Trophoblast cell (in vitro differentiated cells and primary cell): ENCODE data around the gene FHIT.

Source experiments
- DNase-seq, 2 donors: peaks; one replicate each; pipeline ENCODE4 v3.0.0-alpha.2; 2016
- H2AFZ ChIP-seq: 2 replicates; pipeline ENCODE4 v1.6.1; 2013; ENCODE audit warnings: low read length, moderate library complexity, mild to moderate bottlenecking; ENCODE audit not compliant: insufficient read depth, poor library complexity
- H2AK5ac ChIP-seq: 2 replicates; pipeline ENCODE4 v1.6.1; 2013; ENCODE audit warnings: mild to moderate bottlenecking, low read length
- H2BK120ac ChIP-seq: 2 replicates; pipeline ENCODE4 v1.6.1; 2013; ENCODE audit warnings: low read length, mild to moderate bottlenecking, moderate library complexity; ENCODE audit not compliant: insufficient read depth, poor library complexity
- H2BK12ac ChIP-seq: 2 replicates; pipeline ENCODE4 v1.6.1; 2013; ENCODE audit warnings: mild to moderate bottlenecking, low read length, moderate library complexity
- H2BK5ac ChIP-seq: 2 replicates; pipeline ENCODE4 v1.6.1; 2013; ENCODE audit warnings: low read length, low read depth, moderate library complexity, mild to moderate bottlenecking; ENCODE audit not compliant: poor library complexity
- H3K14ac ChIP-seq: 2 replicates; pipeline ENCODE4 v1.6.1; 2013; ENCODE audit warnings: mild to moderate bottlenecking, low read length
- H3K18ac ChIP-seq: 2 replicates; pipeline ENCODE4 v1.6.1; 2013; ENCODE audit warnings: mild to moderate bottlenecking, low read length
- H3K23ac ChIP-seq: 2 replicates; pipeline ENCODE4 v1.6.1; 2013; ENCODE audit warnings: low read length
- H3K27ac ChIP-seq: 2 replicates; pipeline ENCODE4 v1.5.1; 2013; ENCODE audit warnings: low read depth, mild to moderate bottlenecking, inconsistent platforms, low read length, moderate library complexity
- H3K27me3 ChIP-seq: 2 replicates; pipeline ENCODE4 v1.6.1; 2013; ENCODE audit warnings: inconsistent platforms, mild to moderate bottlenecking, low read length, moderate library complexity; ENCODE audit not compliant: insufficient read depth
- H3K36me3 ChIP-seq, 2 experiments: 1 replicate in 1 of 2; 2 replicates in 1 of 2; pipeline ENCODE4 v1.6.1; 2013; ENCODE audit warnings: low read length in 2 of 2, mild to moderate bottlenecking in 2 of 2, moderate library complexity in 1 of 2; ENCODE audit not compliant: insufficient read depth in 2 of 2, control insufficient read depth in 1 of 2
- H3K4ac ChIP-seq: 2 replicates; pipeline ENCODE4 v1.6.1; 2013; ENCODE audit warnings: low read depth, mild to moderate bottlenecking, low read length, moderate library complexity
- H3K4me1 ChIP-seq, 2 experiments: 1 replicate in 1 of 2; 2 replicates in 1 of 2; pipeline ENCODE4 v1.6.1; 2013; ENCODE audit warnings: low read length in 2 of 2, mild to moderate bottlenecking in 2 of 2, moderate library complexity in 1 of 2; ENCODE audit not compliant: insufficient read depth in 2 of 2, control insufficient read depth in 1 of 2
- H3K4me2 ChIP-seq: 2 replicates; pipeline ENCODE4 v1.6.1; 2013; ENCODE audit warnings: inconsistent platforms, mild to moderate bottlenecking, low read length, moderate library complexity
- H3K4me3 ChIP-seq: 2 replicates; pipeline ENCODE4 v1.5.1; 2013; ENCODE audit warnings: mild to moderate bottlenecking, low read depth, low read length, inconsistent platforms
- H3K79me1 ChIP-seq: one replicate; pipeline ENCODE4 v1.6.1; 2013; ENCODE audit warnings: low read length
- H3K79me2 ChIP-seq: 2 replicates; pipeline ENCODE4 v1.6.1; 2013; ENCODE audit warnings: low read length, mild to moderate bottlenecking; ENCODE audit not compliant: control insufficient read depth, insufficient read depth, poor library complexity
- H3K9ac ChIP-seq: 2 replicates; pipeline ENCODE4 v1.6.1; 2013; ENCODE audit warnings: mild to moderate bottlenecking, low read length
- H3K9me3 ChIP-seq: 2 replicates; pipeline ENCODE4 v1.6.1; 2013; ENCODE audit warnings: low read depth, mild to moderate bottlenecking, control low read depth, inconsistent platforms, low read length; ENCODE audit not compliant: insufficient read depth
- H4K12ac ChIP-seq: 2 replicates; pipeline ENCODE4 v1.6.1; 2013; ENCODE audit warnings: low read depth, mild to moderate bottlenecking, low read length, moderate library complexity
- H4K8ac ChIP-seq: 2 replicates; pipeline ENCODE4 v1.6.1; 2013; ENCODE audit warnings: low read depth, mild to moderate bottlenecking, low read length, moderate library complexity
- H4K91ac ChIP-seq: one replicate; pipeline ENCODE4 v1.6.1; 2013; ENCODE audit warnings: low read depth, mild to moderate bottlenecking, low read length, moderate library complexity
- WGBS: extraction: QIAGEN DNeasy Blood & Tissue Kit; methylation state at CpG from one replicate; pipeline ENCODE4 v1.1.7; 2013; ENCODE audit warnings: missing lambda C conversion rate; ENCODE audit not compliant: insufficient read length, insufficient coverage; ENCODE audit errors: extremely low coverage; 5-methylcytosine and 5-hydroxymethylcytosine counted together

The FHIT gene

GRCh38 chr3:60998858-60999257 lies 252.4 kb downstream of the FHIT start:
- Histone ChIP-seq H3K36me3 (no peaks in the 10 kb centered on the region), H2BK5ac (no peak overlapping the region), H3K79me2 (no peaks in the 10 kb centered on the region), H4K8ac (no peak overlapping the region), H3K4me1 (no peaks in the 10 kb centered on the region), H3K18ac (no peak overlapping the region), H3K4ac (no peak overlapping the region), H3K4me2 (no peak overlapping the region), H3K14ac (no peak overlapping the region), H3K9ac (no peak overlapping the region), H2AFZ (no peak overlapping the region), H3K4me3 (no peak overlapping the region), H3K27ac (no peak overlapping the region), H2BK120ac (no peak overlapping the region), H4K91ac (no peak overlapping the region), H3K27me3 (no peaks in the 10 kb centered on the region), H4K12ac (no peak overlapping the region), H3K23ac (no peak overlapping the region), H2BK12ac (no peak overlapping the region), H2AK5ac (no peak overlapping the region), H3K79me1 (no peaks in the 10 kb centered on the region), H3K9me3 (no peaks in the 10 kb centered on the region)
- no CpG with 5 or more reads among the region's 3 CpGs for whole genome bisulfite sequencing
- no peak for DNase-seq

GRCh38 chr3:60992395-60992794 lies 258.9 kb downstream of the FHIT start:
- Histone ChIP-seq H3K9me3 (no peaks in the 10 kb centered on the region), H3K36me3 (no peaks in the 10 kb centered on the region), H3K27me3 (no peaks in the 10 kb centered on the region), H4K91ac (no peak overlapping the region), H3K4ac (no peak overlapping the region), H4K12ac (no peak overlapping the region), H2BK5ac (no peak overlapping the region), H2BK12ac (no peak overlapping the region), H3K9ac (no peak overlapping the region), H4K8ac (no peak overlapping the region), H2AK5ac (no peak overlapping the region), H3K23ac (no peak overlapping the region), H3K79me2 (no peaks in the 10 kb centered on the region), H2BK120ac (no peak overlapping the region), H3K79me1 (no peaks in the 10 kb centered on the region), H3K14ac (no peak overlapping the region), H2AFZ (no peak overlapping the region), H3K4me3 (no peak overlapping the region), H3K27ac (no peak overlapping the region), H3K18ac (no peak overlapping the region), H3K4me1 (no peaks in the 10 kb centered on the region), H3K4me2 (no peak overlapping the region)
- no CpG with 5 or more reads among the region's 5 CpGs for WGBS
- no peak for DNase-seq

- Histone ChIP-seq H3K9ac (no peak overlapping the region), H3K4me3 (no peak overlapping the region), H4K8ac (no peak overlapping the region), H3K27ac (no peak overlapping the region), H3K14ac (no peak overlapping the region), H3K4me2 (no peak overlapping the region), H3K4me1 (no peaks in the 10 kb centered on the region), H3K4ac (no peak overlapping the region), H3K18ac (no peak overlapping the region), H4K12ac (no peak overlapping the region), H2BK120ac (no peak overlapping the region), H3K9me3 (peaks cover 2% of the 10 kb centered on the region), H2BK5ac (no peak overlapping the region), H3K79me1 (no peaks in the 10 kb centered on the region), H2AK5ac (no peak overlapping the region), H2AFZ (no peak overlapping the region), H3K36me3 (no peaks in the 10 kb centered on the region), H3K79me2 (no peaks in the 10 kb centered on the region), H3K27me3 (no peaks in the 10 kb centered on the region), H4K91ac (no peak overlapping the region), H3K23ac (no peak overlapping the region), H2BK12ac (no peak overlapping the region)
- no CpG with 5 or more reads among the region's 3 CpGs for WGBS
- no peak for DNase-seq
Measured at GRCh38 chr3:60990442-60990730, 260.9 kb downstream of the FHIT start.

- no peak overlapping the region for H3K4me3 ChIP-seq
- no peaks in the 10 kb centered on the region for H3K27me3 ChIP-seq
- H2BK12ac ChIP-seq, result no peak overlapping the region
- DNase-seq, result no peak
- H3K9ac ChIP-seq, result no peak overlapping the region
- H2BK120ac ChIP-seq, result no peak overlapping the region
- no peak overlapping the region for H3K4me2 ChIP-seq
- no CpG with 5 or more reads among the region's 11 CpGs for WGBS
- H3K79me1 ChIP-seq, result no peaks in the 10 kb centered on the region
- H3K9me3 ChIP-seq, result peaks cover 2% of the 10 kb centered on the region
- H2AFZ ChIP-seq, result no peak overlapping the region
- no peaks in the 10 kb centered on the region for H3K4me1 ChIP-seq
- no peaks in the 10 kb centered on the region for H3K79me2 ChIP-seq
- H3K36me3 ChIP-seq, result no peaks in the 10 kb centered on the region
- H2AK5ac ChIP-seq, result no peak overlapping the region
- no peak overlapping the region for H4K12ac ChIP-seq
- H3K4ac ChIP-seq, result no peak overlapping the region
- no peak overlapping the region for H3K14ac ChIP-seq
- no peak overlapping the region for H3K23ac ChIP-seq
- no peak overlapping the region for H4K8ac ChIP-seq
- no peak overlapping the region for H2BK5ac ChIP-seq
- H4K91ac ChIP-seq, result no peak overlapping the region
- no peak overlapping the region for H3K18ac ChIP-seq
- H3K27ac ChIP-seq, result no peak overlapping the region
Measured at GRCh38 chr3:60989626-60990441, 261.4 kb downstream of the FHIT start.
